GM15510 (cell line): ENCODE data around the gene LRRC41.
A peak's percentile ranks its signal among the peaks of the same experiment; 100 is the strongest.

ENCODE experiments used
- POLR2A ChIP-seq: IDR thresholded peaks from 3 replicates; pipeline ENCODE4 v1.6.1; 2011; ENCODE audit warnings: borderline replicate concordance; ENCODE audit not compliant: insufficient read length; ENCODE audit errors: extremely low read depth

Gene LRRC41

DNA sequence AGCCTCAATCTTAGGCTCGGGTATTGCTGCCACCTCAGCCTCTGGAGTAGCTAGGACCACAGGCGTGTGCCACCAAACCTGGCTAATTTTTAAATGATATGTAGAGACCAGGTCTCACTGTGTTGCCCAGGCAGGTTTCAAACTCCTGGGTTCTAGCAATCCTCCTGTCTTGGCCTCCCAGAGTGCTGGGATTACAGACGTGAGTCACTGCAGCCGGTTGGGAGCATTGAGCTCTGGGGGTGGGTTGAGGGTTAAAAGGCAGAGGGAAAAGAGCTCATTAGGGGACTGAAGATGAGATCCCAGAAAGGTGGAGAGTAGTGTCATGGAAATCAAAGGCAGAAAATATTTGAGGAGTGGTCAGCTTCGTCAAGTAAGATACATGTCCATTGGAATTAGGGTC lies 48.7 kb downstream of the LRRC41 start:
- no peak for TF ChIP-seq POLR2A

- TF ChIP-seq POLR2A = no peak
Observed at GRCh38 chr1:46248122-46248920, 55.1 kb downstream of the LRRC41 start.

DNA sequence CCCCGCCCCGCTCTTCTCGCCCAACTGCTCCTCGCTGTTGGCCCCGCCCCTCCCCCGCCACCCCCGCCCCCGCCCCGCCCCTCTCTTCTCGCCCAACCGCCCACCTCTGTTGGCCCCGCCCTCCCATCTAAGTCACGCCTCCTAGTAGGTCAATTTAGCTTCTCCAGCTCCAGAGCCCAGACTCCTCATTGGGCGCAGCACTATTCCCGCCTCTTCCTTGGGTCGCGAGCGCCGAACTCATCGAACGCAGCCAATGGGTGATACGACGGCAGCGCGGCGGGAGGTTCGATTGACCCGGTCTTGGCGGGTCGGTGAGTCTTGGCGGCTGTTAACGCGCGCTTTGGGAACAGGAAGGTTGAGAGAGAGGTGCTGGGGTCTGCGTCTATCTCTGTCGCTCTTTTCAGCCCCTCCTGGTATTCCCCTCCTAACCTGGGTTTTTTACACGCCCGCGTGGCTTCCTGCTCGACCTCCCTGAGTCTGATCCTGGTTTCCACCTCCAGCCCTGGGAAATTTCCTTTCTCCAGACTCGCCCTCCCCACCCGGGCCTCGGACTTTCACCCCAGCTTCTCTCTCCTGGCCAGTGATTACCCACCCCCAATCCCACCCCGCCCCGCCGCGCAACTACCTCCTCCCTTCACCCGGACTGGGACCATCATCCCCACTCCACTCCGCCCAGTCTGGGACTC lies 55.8 kb downstream of the LRRC41 start, which contains the start of gene RAD54L:
TSS of gene RAD54L (plus strand) at position 328 of the 686 bp plus-strand sequence. CDS start 643 bp downstream, outside the sequence.
- peak; percentile 70 for TF ChIP-seq POLR2A

- no peak for TF ChIP-seq POLR2A
Observed at GRCh38 chr1:46246548-46247435, 56.6 kb downstream of the LRRC41 start.

DNA sequence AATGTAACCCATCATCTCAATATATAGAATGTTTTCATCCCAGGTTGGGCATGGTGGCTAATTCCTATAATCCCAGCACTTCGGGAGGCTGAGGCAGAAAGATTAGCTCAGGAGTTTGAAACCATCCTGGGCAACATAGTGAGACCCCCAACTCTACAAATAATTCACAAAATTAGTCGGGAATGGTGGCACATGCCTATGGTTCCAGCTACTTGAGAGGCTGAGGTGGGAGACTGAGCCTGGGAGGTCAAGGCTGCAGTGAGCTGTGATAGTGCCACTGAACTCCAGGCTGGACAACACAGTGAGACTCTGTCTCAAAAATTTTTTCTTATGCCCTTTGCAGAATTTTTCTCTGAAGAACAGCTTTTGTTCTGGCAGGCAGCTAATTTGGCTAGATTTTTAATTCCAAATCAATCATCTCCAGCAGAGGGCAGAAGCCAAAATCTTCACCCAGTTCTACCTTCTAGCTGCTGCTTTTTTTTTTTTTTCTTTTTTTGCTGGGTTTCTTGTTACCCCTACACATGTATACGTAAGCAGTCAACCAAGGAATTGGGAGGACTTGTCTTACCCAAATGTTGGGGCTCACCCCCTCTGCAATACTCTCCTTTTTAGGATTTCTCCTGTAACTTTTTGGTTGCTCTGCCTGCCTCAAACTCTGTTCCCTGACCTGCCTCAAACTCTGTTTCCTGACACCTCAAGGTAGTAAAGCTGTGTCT lies 58.6 kb downstream of the LRRC41 start:
- no peak for TF ChIP-seq POLR2A

DNA sequence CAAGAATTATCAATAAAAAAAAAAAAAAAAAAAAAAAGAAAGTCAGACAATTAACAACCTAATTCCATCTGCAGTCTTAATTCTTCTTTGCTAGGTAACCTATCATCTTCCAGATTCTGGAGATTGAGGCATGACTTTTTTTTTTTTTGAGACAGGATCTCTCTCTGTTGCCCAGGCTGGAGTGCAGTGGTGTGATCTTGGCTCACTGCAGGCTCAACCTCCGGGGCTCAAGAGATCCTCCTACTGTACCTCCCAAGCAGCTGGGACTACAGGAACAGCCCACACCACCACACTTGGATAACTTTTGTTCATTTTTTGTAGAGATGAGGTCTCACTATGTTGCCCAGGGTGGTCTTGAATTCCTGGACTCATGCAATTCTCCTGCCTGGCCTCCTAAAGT lies 60.5 kb downstream of the LRRC41 start:
- no peak for TF ChIP-seq POLR2A

GRCh38 chr1:46236882-46237281 lies 66.5 kb downstream of the LRRC41 start:
- TF ChIP-seq POLR2A = no peak
